Measurements from ENCODE around the gene MRPL55. TPM values are rescaled to one million over a fixed set of nuclear protein-coding genes. Genes with fewer than 3 reads are reported as not detected.

MRPL55 gene
- total RNA-seq, 1 experiment from 2014 or later: 201 TPM

DNA sequence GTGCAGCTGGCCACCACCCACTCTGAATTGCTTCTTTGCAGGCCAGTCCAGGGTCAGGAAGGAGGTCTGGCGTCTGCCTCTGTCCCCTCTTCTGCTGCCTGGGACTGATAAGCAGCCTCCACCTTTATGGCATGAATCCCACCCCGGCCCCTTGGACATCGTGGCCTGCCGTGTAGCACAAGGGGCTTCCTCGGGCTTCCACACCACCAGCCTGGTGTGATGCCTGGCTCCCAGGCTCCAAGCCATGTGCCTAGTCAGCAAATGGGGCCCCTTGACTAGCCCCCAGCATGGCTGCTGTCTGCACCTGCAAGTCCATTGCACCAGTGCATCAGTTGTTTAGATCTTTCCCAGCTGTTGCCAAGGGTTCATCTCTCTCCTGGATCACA, 36.4 kb downstream of the MRPL55 start:
- DNase-seq (ENCODE audit: low spot score): no peak

DNA sequence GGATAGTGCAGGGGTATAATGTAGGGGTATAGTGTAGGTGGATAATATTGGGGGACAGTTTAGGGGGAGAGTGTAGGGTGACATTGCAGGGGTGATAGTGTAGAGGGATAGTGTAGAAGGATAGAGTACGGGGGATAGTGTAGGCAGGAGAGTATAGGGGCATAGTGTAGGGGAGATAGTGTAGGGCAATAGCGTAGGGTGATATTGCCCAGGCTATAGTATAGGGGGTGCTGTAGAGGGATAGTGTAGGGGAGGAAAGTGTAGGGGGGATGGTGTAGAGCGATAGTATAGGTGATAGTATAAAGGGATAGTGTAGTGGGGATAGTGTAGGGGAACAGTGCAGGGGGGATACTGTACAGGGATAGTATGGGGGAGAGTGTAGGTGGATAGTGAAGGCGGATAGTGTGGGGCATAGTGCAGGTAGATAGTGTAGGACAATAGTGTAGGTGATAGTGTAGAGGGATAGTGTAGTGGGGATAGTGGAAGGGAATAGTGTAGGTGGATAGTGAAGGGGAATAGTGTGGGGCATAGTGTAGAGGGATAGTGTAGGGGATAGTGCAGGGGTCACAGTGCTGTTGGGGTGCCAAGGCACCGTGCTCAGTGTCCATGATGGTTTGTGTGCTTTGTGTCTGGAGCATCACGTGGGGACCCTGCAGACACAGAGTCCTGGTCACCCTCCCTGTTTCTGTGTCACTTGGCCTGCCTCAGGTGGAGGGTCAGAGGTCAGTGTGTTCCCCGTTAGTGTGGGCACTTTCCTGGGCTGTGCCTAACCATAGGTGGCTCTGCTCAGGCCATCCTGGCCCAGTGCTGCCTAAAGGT, 37.1 kb downstream of the MRPL55 start:
- no peak for DNase-seq (ENCODE audit: low spot score)

DNA sequence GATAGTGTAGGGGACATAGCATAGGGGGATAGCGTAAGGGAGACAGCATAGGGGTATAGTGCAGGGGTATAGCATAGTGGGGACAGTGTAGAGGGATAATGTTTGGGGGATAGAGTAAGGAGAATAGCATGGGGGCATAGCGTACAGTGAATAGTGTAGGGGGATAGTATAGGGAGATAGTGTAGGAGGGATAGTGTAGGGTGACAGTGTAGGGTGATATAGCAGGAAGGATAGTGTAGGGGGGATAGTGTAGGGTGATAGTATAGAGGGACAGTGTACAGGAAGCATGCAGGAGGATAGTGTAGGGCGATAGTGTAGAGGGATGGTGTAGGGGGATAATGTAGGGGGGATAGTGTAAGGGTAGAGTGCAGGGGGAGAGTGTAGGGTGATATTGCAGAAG, 38.2 kb downstream of the MRPL55 start:
- no peak for DNase-seq (ENCODE audit: low spot score)

DNA sequence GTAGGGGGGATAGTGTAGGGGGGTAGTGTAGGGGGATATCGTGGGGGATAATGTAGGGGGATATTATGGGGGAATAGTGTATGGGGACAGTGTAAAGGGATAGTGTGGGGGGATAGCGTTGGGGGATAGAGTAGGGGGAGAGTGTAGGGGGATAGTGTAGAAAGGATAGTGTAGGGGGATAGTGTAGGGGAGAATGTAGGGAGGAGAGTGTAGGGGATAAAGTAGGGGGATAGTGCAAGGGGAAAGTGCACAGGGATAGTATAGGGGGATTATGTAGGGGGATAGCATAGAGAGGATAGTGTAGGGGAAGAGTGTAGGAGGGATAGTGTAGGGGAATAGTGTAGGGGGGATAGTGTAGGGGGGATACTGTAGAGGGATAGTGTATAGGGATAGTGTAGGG, 38.9 kb downstream of the MRPL55 start:
- DNase-seq (ENCODE audit: low spot score): no peak

DNA sequence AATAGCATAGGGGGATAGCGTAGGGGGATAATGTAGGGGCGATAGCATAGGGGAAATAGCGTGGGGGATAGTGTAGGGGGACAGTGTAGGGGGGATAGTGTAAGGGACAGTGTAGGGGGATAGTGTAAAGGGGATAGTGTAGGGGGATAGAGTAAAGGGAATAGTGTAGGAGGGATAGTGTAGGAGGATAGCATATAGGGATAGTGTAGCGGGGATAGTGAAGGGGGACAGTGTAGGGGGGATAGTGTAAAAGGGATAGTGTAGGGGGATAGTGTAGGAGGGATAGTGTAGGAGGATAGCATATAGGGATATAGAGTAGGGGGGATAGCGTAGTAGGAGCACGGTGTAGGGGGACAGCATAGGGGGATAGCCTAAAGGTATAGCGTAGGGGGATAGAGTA, 40.7 kb downstream of the MRPL55 start:
- DNase-seq (ENCODE audit: low spot score): no peak

DNA sequence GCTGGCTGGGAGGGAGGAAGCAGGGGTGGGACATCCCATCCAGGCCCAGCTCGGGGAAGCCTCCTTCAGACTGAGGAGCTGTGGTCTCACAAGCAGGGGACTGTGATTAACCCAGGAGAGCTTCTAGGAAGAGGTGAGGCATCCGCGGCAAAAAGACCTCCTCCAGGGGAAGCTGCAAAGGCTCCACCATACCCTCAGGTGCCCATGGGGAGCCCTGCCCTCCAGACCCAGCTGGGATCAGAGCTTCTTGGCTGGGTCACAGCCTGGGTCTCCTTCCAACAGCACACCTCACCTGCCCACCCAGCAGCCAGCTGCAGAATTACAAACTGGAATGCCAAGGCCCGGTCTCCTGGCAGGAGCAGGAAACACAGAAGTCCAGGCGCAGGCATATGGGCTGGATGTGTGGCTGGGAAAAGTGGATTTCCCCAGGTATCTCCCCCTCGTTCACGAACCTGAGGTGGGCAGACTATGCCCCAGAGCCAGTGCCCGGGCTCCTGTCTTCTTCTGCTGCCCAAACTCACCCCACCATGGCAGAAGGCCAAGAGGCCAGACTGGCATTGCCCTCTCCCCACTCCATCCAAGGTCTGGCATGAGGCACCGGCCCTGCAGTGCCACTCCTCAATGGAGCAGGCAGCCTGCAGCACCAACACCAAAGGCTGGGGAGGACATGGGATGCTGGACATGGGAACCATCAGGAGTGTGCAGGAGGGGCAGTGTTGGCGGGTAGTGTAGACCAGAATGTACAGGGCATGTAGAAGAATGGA, 42.0 kb downstream of the MRPL55 start:
- DNase-seq (ENCODE audit: low spot score): no peak

DNA sequence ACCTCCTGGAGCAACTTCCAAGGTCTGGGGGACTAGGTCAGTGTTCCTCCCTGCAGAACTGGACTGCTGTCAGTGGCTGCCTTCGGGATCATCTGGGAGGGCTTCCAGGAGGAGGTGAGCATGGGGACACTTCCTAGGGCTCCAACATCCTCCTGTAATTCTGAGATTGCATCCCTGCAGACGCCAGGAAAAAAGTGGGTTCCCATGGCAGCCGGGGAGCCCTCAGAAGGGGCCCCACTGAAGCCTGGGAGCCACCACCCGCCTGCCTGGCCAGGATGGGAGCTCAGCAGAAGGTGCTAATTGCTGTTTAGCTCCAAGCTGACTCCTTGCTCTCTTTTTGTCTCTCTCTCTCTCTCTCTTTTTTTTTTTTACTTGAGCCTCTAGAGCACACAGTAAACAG, 42.7 kb downstream of the MRPL55 start:
- DNase-seq (ENCODE audit: low spot score): no peak

DNA sequence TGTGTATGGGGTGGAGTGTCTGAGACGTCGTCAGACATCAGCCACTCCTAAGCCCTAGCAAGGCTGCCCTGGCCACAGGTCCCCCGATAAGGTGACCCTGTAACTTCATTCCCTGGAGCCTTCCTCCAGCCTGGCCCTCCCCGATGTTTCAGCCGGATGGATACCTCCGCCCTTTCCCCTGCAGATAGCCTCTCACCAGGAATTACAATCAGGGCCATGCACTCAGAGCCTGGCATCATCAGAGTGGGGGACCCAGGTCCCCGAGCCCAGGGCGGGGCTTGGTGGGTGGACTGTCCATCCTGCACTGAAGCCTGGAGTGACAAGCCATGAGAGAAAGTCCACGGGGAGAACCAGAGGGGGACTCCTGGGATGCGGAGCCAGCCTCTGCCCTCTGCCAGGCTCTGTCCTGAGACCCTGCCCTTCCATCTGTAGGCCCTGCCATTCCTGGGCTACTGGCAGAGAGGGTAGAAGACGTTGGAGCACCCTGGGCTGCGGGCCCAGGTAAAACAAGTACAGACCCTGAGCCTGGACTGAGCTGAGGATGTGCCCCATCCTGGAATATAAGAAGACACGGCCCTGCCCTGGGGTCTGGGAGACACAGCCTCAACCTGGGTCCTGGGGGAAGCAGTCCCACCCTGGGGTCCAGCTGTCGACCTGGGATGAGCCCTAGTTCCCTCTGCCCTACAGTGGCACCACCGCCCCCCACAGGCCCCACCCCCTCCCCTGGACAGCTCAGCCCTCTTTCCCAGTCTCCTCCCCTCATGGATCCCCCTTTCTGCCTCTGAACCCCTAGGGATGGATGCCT, 43.4 kb downstream of the MRPL55 start:
- DNase-seq (ENCODE audit: low spot score): no peak

DNA sequence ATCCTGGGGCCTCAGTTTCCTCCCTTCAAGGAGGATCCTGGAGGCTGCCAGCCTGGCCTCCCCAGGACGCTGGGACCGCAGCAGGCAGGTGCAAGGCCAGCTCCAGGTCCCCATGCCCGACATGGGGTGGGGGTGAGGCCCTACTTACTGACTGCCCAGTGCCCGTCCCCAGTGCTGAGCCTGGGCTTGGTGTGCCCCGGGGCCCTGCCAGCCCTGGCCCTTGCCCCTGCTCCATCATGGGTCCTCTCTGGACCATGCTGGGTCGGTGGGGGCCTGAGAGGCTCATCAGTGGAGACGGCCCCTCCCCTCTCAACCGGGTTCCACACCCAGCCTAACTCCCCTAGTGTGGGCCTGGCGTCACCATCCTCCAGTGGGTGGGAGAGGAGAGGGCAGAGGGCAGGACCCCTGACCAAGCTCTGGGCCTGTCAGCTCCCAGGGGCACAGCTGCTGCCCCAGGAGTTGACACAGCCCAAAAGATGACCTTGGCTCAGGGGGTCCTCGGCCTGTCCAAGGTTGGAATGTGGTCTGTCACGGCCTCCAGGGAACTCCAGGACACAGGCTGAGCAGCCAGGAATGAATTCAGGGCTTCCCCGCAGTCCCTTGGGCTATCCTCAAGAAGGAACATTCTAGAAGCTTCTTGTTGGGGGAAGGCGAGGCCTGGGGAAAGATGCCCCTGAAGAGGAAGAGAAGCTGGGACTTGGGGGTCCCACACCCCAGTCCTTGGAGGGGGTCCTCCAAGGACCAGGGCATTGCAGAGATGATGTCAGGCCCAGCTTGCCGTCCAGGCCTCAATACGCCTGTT, 44.2 kb downstream of the MRPL55 start:
- no peak for DNase-seq (ENCODE audit: low spot score)

DNA sequence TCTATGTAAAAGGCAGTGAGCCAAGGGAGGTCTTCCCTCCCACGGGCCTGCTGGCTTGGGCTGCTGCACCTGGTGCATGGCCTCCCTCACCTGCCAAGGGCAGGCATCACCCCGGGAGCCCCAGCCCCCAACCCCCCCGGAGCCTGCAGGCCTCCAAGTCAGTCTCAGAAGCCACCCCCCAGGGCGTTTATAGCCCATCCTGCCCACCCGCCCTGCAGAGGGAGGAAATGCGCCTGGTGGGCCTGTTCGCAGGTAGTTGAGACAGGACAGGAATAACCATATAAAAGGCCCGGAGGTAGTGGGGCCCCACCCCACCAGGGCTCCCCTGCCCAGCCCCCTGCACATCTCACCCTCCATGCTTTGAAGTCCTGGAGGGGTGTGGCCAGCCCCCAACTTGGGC, 44.8 kb downstream of the MRPL55 start:
- DNase-seq (ENCODE audit: low spot score): no peak

DNA sequence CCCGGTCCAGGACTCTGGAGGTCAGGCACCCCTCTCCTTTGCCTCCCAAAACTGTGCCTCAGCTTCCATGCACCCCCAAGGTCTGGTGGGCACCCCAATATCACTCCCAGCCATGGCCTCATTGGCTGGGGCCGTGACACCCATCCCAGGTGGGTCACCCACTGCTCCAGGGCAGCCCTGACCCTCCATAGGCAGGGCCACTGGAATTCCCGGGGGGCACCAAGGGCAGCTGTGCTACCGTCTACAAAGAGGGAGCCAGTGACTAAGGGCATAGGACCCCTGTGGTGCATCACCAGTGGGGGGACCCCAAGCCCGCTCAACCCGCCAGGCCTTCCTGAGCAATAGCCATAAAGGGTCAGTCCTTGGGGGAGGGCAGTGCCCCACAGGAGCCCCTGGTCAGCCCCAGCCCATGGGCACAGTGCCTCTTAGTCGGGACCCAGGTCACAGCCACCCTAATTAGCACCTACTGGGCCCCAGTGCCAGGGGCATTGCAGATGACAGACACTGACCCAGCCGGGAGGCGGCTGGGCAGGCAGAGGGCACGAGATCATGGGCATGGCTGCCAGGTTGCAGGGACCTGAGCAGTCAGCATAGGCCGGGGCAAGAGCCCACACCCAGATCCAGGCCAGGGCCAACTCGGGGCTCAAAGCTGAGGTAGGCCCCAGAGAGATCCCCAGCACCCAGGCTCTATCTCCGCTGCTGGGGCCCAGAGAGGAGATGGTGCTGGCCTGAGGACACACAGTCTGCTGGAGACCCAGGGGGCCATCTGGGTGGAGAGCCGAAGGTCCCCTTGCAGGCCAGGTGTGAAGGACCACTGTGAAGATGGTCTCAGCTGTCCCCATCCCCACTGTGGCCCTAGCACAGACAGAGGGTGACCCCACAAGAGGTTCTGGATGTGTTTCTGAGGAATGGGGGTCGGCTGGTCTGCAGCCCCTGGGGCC, 45.6 kb downstream of the MRPL55 start:
- DNase-seq (ENCODE audit: low spot score): no peak

DNA sequence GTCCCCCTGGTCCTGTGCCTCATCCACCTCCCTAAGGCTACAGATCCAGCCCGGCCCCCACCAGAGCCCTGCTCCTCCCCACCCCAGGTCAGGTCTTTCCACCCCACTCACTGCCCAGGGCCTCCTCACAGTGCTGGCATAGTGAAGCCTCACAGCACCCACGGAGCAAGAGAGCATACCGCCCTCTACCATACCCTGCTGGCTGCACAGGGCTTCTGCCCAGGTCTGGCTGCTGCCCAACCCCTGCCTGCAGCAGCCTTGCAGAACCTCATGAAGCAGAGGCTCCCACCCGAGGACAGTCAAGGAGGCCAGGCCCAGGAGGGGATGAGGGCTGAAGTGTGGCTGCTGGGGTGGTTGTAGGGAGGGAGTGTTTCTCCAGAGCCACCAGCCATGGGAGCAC, 46.3 kb downstream of the MRPL55 start:
- DNase-seq (ENCODE audit: low spot score): no peak

DNA sequence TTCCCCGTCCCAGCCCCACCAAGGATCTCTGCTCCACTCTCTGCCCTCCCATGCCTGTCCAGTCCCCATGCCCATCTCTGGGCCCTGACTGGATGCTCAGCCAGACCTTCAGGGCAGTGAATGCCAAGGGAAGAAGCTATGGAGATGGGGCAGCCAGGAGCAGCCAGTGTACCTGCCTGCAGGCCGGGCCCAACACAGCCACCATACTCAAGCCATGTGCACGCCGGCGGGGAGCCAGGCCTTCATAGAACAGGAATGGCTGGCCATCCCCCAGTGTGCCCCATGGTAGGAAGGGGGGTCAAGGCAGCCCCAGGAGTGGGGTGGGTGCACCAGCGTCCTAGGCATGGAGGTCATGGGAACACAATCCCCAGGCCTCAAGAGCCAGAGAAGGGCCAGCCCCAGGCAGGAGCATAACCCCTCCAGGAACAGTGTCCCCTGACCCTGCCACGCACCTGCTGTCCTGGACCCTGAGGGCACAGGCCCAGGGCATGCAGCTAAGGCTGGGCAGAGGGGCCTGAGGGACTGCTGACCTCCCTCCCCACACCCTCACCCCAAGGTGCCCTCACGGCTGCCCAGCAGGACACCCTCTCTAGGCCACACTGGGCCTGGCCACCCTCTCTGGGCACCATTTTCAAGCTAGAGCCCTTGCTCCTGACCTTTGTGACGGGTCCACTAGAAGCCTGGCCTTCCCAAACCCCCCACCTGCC, 46.9 kb downstream of the MRPL55 start:
- DNase-seq (ENCODE audit: low spot score): no peak

DNA sequence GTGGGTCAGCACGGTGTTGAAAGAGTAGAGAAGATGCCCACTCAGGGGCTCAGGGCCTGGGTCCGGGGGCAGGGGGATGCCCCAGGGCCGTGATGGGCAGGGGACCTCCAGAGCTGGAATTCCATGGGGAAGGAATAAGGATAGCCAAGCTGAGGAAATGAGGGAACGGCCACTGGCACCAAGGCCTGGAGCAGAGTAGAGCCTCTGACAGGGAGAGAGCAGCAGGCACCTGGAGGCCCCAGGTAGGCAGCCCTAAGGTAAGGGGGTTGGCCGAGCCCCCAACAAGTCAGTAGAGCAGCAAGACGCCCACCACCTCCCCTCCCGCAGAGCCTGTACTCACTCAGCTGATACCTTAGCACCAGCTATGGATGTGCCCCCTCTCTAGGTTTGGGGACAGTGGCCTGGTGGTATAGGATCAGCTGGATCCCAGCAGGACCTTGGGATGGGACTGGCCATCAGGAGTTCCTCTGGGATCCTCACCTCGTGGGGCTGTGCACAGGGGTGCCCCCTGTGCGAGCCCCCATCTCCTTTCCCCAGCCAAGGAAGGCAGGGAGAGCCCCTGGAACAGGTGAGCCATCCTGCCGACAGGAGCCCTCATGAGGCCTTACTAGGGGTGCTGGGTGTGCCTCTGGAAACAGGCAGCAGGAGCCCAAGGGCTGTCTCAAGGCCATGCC, 47.6 kb downstream of the MRPL55 start:
- no peak for DNase-seq (ENCODE audit: low spot score)

DNA sequence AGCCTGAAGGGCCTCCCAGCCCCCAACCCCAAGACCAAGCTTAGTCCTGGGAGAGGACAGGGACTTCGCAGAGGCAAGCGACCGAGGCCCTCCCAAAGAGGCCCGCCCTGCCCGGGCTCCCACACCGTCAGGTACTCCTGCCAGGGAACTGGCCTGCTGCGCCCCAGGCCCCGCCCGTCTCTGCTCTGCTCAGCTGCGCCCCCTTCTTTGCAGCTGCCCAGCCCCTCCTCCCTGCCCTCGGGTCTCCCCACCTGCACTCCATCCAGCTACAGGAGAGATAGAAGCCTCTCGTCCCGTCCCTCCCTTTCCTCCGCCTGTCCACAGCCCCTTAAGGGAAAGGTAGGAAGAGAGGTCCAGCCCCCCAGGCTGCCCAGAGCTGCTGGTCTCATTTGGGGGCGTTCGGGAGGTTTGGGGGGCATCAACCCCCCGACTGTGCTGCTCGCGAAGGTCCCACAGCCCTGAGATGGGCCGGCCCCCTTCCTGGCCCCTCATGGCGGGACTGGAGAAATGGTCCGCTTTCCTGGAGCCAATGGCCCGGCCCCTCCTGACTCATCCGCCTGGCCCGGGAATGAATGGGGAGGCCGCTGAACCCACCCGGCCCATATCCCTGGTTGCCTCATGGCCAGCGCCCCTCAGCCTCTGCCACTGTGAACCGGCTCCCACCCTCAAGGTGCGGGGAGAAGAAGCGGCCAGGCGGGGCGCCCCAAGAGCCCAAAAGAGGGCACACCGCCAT, 48.5 kb downstream of the MRPL55 start:
- no peak for DNase-seq (ENCODE audit: low spot score)

DNA sequence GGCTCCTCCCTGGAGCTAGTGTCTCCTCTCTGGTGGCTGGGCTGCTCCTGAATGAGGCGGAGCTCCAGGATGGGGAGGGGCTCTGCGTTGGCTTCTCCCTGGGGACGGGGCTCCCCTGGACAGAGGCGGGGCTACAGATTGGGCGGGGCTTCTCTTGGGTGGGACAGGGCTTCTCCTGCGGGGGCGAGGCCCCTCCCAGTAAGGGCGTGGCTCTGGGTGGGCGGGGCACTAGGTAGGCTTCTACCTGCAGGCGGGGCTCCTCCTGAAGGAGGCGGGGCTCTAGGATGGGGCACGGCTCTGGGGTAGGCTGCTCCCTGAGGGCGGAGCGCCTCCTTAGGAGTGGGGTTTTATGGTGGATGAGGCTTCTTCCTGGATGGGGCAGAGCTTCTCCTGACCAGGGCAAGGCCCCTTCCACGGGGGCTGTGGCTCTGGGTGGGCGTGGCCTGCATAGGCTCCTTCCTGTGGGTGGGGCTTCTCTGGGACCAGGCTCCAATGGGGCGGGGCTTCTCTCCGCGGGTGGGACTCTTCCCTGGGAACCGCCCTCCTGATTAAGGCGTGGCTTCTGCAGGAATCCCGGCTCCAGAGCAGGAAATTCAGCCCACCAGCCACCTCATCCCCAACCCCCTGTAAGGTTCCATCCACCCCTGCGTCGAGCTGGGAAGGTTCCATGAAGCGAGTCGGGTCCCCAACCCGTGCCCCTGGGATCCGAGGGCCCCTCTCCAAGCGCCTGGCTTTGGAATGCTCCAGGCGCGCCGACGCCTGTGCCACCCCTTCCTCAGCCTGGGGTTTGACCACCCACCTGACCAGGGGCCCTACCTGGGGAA, 49.3 kb downstream of the MRPL55 start:
- DNase-seq (ENCODE audit: low spot score): peak; percentile 61

DNA sequence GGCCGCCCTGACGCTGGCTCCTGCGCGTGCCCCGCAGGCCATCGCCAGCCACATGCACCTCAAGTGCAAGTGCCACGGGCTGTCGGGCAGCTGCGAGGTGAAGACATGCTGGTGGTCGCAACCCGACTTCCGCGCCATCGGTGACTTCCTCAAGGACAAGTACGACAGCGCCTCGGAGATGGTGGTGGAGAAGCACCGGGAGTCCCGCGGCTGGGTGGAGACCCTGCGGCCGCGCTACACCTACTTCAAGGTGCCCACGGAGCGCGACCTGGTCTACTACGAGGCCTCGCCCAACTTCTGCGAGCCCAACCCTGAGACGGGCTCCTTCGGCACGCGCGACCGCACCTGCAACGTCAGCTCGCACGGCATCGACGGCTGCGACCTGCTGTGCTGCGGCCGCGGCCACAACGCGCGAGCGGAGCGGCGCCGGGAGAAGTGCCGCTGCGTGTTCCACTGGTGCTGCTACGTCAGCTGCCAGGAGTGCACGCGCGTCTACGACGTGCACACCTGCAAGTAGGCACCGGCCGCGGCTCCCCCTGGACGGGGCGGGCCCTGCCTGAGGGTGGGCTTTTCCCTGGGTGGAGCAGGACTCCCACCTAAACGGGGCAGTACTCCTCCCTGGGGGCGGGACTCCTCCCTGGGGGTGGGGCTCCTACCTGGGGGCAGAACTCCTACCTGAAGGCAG, 50.0 kb downstream of the MRPL55 start:
- no peak for DNase-seq (ENCODE audit: low spot score)
